Epithelial cell of esophagus (primary cell): ENCODE data around the gene PTGDR2.

Experiments
- DNase-seq: peaks from one replicate; pipeline ENCODE4 v3.0.0; 2010; ENCODE audit warnings: low read depth
- H3K4me3 ChIP-seq: 2 replicates; pipeline ENCODE4 v1.5.1; 2011; ENCODE audit warnings: mild to moderate bottlenecking, low read length, control low read depth
- TF ChIP-seq, protein P1 (sequence below): IDR thresholded peaks from 2 replicates; pipeline ENCODE4 v1.5.1; 2011; ENCODE audit warnings: low read depth, mild to moderate bottlenecking, low read length, control low read depth, inconsistent platforms; ENCODE audit not compliant: insufficient read depth; ENCODE audit errors: missing control alignments

The PTGDR2 gene

GRCh38 chr11:60880643-60881282 is 25.0 kb upstream of the PTGDR2 start:
- TF ChIP-seq, protein P1, sequence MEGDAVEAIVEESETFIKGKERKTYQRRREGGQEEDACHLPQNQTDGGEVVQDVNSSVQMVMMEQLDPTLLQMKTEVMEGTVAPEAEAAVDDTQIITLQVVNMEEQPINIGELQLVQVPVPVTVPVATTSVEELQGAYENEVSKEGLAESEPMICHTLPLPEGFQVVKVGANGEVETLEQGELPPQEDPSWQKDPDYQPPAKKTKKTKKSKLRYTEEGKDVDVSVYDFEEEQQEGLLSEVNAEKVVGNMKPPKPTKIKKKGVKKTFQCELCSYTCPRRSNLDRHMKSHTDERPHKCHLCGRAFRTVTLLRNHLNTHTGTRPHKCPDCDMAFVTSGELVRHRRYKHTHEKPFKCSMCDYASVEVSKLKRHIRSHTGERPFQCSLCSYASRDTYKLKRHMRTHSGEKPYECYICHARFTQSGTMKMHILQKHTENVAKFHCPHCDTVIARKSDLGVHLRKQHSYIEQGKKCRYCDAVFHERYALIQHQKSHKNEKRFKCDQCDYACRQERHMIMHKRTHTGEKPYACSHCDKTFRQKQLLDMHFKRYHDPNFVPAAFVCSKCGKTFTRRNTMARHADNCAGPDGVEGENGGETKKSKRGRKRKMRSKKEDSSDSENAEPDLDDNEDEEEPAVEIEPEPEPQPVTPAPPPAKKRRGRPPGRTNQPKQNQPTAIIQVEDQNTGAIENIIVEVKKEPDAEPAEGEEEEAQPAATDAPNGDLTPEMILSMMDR = no peak
- DNase-seq = no peak
- no peak overlapping the region for H3K4me3 ChIP-seq

DNA sequence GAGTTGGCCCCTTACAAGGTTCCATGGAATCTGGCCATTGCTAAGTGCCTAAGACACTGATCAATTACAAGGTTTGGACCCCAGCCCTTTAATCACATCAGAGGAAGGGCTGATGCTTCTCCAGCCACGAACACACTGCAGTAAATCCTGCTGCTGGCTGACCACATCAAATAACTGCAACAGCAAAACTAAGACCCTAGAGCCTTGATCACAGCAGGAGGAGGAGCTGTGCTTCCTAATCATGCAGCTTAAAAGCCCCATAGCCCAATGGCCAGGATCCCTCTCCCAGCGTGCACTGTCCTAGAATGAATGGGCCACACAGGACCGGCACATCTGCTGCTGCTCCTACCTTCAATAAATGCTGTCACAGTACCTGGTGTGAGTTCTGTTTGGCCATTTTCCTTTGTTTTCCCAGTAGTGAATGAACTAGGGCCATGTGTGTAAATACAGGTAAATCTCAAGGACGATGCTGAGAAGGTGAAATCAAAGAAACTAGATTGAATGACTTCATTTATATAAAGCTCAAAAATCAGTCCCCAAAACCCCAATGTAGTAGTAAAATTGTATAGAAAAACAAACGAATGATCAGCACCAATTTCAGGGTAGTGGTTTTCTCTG is 24.3 kb upstream of the PTGDR2 start:
- DNase-seq = no peak
- TF ChIP-seq, protein P1 = no peak
- H3K4me3 ChIP-seq = no peak overlapping the region

- TF ChIP-seq, protein P1 = no peak
- H3K4me3 ChIP-seq = no peak overlapping the region
- DNase-seq = no peak
These were observed 23.4 kb upstream of the PTGDR2 start for GRCh38 chr11:60879104-60879503.

DNA sequence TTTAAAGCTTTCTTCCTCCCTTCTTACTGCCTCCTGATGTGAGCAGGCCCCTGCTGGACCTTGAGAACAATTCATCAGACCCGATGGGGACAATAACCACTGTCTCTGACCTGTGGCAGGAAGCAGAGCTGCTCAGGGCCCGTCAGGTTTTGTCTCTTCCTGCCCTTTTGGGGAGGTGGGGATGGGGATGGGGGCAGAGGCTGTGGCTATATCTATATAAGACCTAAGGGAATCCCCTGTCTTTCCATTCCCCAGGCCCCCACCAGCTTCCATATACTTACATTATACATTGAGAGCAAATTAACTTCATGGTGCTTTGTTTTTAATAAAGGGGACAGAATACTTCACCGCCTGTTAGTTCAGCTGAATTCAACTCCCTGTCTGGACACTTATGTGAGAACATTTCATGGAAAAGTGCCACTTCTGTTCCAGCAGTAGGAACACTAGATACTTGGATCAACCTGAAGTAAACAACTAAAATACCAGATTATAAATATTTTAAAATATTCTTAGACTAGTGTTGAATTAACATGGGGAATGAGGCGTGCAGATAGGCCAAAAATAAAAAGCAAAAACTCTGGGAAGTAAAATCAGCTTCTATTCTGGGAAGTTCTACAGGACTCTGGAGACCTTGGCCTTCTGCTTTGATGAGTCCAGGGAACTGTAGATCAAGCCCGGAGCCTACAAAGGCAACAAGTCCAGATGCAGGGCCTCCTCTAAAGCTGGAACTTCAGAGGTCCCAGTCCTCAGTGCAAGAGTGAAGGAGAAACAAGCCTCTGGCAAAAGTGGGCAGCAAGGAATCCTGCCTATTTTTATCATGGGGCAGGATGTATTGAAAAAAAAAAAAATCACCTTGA is 22.7 kb upstream of the PTGDR2 start:
- DNase-seq = no peak
- H3K4me3 ChIP-seq = no peak overlapping the region

GRCh38 chr11:60876168-60876485 is 20.4 kb upstream of the PTGDR2 start:
- DNase-seq = no peak
- TF ChIP-seq, protein P1 = no peak
- no peak overlapping the region for H3K4me3 ChIP-seq

More for the DNA sequence above, 22.7 kb upstream of the PTGDR2 start:
- TF ChIP-seq, protein P1 = no peak

DNA sequence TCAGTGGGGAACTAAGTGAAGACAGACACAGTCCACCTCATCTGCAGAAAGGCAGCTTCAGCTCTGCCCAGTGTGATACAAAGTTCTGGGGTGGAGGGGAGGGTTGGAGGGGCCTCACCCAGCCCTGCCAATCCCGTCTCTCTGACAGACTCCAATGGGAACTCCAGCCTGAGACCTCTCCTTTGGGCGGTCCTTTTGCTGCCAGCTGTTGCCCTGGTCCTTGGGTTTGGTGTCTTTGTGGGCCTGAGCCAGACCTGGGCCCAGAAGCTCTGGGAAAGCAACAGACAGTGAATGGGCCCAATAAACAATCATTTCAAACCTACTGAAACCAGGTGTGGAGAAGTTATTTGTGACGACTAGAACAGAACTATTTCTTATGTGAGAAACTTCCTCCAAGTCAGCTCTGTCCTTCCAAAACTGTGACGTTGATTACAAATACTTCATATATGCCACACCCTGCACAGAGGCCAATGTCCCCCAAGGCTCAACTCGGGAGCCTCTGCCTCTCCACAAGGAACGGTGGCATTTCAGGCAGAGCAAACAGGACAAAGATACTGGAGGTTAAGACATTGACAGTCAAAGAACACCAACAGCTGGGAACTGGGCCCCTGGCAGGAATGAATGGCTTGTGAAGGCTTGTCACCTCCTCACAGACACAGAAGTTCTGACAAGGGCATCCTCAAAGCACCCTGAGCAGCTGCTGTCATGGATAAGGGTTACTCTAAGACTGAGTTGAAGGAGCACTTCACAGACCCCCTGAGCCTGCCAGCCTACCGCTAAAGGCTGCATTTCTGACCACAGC is 19.8 kb upstream of the PTGDR2 start:
- DNase-seq = no peak
- no peak overlapping the region for H3K4me3 ChIP-seq
- TF ChIP-seq, protein P1 = no peak
